HG03025 (cell line): ENCODE results near the gene TMEM179.
"Not testable (repeated sequence)": the region's sequence is repeated elsewhere in the genome, so short reads cannot be mapped to it uniquely, and the experiment has no call there.

Experiments
- ATAC-seq: cut with Tn5 transposase; IDR thresholded peaks from one replicate; pipeline ENCODE4 v1.9.1; 2021; ENCODE audit warnings: mild to moderate bottlenecking, moderate library complexity; ENCODE audit not compliant: unreplicated experiment, low FRiP score

The TMEM179 gene

GRCh38 chr14:104638190-104638589 is 33.6 kb upstream of the TMEM179 start:
- ATAC-seq: no peak

- ATAC-seq: no peak
Measured at GRCh38 chr14:104637546-104638003, 33.0 kb upstream of the TMEM179 start.

DNA sequence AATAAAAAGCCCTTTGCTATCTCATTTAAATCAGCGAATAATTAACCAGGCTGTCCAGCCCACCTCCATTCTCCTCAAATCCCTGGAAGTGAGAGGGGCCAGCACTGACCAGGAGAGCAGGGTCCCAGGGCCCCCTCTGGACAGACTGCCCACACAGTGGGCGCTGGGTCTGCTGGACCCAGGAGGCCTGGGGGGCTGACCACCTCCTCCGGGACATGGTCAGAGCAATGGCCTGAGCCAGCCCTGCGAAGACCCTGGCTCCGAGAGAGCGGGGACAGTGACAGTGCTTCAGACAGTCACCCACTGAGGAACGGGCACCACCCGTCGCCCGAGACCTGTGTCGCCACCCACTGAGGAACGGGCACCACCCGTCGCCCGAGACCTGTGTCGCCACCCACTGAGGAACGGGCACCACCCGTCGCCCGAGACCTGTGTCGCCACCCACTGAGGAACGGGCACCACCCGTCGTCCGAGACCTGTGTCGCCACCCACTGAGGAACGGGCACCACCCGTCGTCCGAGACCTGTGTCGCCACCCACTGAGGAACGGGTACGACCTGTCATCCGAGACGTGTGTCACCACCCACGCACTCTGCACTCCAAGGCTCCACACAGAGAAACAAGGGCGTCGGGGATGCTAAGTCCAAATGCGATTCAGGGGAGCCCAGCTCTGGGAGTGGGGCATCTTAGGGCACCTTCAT is 32.4 kb upstream of the TMEM179 start:
- not testable (repeated sequence) for ATAC-seq

- no peak for ATAC-seq
Measured at GRCh38 chr14:104636131-104636530, 31.6 kb upstream of the TMEM179 start.

- no peak for ATAC-seq
Measured at GRCh38 chr14:104635717-104636116, 31.1 kb upstream of the TMEM179 start.

- ATAC-seq: no peak
Measured at GRCh38 chr14:104634886-104635570, 30.5 kb upstream of the TMEM179 start.

DNA sequence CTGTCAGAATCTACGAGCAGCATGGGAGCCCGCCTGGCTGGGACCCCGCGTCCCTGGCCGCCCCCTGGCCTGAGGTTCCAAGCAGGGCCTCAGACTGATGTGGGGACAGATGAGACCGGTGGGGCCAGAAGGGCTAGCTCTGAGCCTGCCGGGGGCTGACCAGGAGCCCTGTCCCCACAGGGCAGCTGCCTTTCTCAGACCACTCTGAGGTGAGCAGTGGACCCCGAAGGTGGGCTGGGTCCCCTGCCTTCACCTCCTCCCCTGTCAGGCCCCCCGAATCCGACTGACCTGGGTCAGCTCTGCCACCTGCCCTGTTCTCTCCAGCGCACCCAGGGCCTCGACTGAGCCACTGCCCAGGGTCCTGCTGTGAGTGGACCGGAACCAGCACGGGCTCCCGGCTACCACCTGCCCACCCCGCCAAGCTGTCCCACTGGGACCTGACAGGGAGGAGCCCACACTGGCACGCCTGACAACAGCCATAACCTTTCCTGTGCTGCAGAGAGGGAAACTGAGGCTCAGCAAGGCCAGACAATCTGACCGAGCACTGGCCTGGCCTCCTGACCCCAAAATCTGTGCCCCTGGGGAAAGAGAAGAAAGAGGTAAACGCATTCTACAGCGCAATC is 29.7 kb upstream of the TMEM179 start:
- ATAC-seq: no peak

DNA sequence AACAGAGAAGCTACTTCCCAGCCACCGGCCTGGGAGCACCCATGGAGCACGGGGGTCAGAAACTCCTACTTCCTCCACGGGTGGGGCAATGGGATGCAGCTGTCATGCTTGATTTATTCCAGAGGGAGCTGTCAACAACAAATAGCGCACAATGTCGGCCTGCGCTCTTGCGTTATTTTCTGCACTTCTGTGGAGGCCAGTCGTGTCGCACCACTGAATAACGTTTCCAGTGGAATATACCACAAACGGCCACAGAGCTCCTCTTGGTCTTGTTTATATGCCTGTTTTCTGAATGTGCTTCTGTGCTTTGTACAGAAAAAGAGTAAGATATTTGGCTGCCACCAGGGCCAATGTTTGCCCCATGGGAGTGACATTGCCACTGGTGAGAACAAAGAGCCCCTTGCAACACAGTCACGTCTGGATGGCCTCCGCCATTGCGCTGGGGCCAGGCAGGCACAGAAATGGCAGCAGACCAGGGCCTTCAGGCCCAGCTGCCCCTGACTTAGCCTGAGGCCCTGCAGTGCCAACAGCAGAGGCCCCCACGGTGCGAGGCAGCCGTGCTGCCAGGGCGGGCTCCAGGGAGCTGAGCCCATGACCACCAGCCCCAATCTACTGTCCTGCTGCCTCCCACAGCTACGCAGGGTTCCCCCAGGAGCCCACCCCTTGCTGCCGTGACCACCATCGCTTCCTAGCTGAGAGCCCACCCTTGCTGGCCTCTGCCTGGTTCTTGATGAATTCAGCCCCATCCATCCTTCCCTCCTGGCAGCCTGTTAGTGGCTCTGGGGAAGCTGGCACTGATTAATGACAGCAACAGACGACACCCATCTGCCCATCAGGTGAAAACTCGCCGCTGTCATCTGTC is 28.9 kb upstream of the TMEM179 start:
- no peak for ATAC-seq

DNA sequence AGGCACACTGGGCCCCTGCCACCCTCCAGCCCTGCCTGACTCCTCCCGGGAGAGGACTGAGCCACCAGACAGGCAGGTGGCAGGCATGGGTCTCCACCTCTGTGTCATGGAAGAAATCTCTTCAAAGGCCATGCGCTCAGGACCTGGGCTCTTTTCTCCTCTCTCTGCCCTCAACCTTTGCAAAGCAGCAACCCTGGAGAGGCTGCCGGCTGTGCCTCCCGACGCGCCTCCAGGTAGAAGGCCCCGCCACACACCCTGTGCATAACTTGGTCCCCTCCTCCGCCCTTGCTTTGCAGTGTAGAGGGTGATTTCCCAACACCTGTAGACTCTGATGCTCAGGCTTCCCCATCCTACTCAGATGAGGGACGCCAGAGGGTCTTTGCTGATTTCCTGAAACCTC is 28.2 kb upstream of the TMEM179 start:
- no peak for ATAC-seq

- no peak for ATAC-seq
Measured at GRCh38 chr14:104624939-104625338, 20.4 kb upstream of the TMEM179 start.

- no peak for ATAC-seq
Measured at GRCh38 chr14:104614126-104614812, 9.7 kb upstream of the TMEM179 start.

- ATAC-seq: no peak
Measured at GRCh38 chr14:104611881-104612280, 7.3 kb upstream of the TMEM179 start.

DNA sequence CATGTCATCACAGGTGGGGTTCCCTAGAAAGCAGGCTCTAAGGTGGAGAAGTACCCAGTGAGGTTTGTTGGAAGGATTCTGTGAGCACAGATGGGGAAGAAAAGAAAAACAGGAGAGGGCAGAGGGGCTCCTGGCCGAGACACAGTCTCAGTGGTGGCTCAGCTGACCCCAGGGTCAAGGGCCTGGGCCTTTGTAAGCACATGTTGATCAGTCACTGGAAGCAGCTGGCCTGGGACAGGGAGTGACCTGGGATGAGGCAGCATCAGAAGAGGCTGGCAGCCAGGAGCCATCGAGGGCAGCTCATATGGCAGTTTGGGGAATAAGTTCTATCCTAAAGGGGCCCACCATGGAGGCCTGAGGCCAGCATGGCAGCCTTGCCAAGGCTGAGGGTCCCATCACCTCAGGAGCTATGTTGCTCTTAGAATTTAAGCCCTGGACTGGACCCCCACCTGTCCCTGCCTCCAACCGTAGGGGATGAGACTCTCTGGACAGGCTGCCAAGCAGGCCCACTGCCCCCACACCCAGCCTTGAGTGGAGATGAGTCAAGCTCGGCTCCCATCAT is 6.3 kb upstream of the TMEM179 start:
- no peak for ATAC-seq

DNA sequence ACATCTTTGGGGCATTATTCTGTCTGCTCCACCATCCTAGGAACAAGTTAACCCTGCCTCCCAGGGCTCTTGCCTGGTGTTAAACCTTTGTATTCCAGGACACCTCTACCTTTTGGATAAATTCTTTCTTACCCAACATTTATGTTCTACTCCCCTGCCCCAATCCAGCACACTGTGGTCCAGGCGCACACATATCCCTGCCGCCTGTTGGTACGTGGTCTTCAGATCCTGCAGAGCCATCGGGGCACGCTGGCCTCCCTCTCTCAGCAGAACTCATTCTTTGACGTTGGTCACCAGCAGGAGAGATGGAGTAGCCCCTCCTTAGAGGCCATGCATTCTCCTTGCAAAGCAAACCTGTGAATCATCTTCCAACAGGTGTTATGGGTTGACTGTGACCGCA is 5.1 kb upstream of the TMEM179 start:
- ATAC-seq: no peak

GRCh38 chr14:104603711-104604401 is 716 bp downstream of the TMEM179 start:
- no peak for ATAC-seq

DNA sequence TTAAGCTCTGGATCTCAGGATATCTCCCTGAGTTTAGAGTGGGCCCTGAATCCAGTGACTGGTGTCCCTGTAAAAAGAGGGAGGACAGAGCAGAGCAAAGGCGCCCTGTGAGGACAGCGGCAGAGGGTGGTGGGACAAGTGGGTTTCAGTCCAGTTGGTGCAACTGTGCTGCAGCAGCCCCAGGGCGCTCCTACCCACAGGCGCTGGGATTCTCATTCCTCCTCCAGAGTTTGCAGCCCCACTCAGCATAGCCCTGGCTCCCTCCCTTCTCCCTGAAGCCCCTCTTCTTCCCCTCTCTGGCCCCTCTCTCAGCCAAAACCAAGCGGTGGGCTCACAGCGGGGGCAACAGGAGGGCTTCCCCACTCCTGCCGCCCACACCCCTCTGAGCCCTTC is 1.6 kb downstream of the TMEM179 start:
- no peak for ATAC-seq

DNA sequence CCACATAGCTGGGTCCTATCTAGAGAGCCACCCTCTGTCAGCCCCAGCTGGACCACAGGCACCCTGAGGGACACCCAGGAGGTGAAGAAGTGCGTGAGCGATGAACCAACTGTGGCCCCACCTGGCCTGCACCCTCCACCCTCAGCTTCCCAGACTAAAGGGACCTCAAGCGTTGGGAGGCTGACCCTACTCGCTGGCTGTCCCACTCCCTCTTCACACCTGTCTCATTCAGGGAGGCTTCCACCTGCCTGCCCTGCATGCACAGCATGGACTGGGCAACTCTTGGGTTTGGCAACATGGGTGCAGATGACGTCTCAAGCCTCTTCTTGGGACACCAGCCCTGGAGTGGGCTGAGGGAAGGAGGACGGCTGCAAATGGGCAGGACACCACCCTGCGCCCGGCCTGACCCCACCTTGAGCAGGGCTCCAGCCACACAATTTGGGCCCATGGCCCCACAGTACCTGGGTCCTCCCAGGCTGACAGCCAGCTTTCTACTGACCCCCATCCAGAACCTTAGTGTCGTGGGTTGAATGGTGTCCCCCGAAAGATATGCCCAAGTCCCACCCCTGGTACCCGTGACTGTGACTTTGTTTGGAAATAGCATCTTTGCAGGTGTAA is 2.1 kb downstream of the TMEM179 start:
- no peak for ATAC-seq

- ATAC-seq: no peak
Measured at GRCh38 chr14:104601786-104602185, 2.8 kb downstream of the TMEM179 start.

DNA sequence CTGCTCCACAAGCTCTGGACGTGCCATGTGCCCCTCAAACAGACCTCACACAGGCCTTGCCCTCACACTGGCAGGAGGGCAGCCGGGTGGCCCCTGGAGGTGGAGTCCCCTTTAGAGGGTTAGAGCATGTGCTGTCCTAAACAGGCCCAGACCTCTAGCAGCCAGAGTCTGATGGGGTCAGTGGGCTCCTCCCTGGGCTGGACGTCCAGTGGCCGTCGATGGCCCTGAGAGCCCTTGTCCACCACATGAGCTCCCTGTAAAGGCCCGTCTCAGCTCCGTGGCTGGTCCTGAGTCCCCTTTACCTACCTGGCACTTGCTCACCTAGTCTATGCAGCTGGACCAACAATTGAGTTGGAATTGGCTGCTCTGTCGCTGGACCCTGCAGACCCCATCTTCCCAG is 3.8 kb downstream of the TMEM179 start:
- no peak for ATAC-seq
